ENCODE measurements around the gene C9orf50. TPM values are rescaled to one million over a fixed set of nuclear protein-coding genes. Genes with fewer than 3 reads are reported as not detected.

Gene C9orf50
- total RNA-seq, 4 donors from 2014 or later, result not detected

DNA sequence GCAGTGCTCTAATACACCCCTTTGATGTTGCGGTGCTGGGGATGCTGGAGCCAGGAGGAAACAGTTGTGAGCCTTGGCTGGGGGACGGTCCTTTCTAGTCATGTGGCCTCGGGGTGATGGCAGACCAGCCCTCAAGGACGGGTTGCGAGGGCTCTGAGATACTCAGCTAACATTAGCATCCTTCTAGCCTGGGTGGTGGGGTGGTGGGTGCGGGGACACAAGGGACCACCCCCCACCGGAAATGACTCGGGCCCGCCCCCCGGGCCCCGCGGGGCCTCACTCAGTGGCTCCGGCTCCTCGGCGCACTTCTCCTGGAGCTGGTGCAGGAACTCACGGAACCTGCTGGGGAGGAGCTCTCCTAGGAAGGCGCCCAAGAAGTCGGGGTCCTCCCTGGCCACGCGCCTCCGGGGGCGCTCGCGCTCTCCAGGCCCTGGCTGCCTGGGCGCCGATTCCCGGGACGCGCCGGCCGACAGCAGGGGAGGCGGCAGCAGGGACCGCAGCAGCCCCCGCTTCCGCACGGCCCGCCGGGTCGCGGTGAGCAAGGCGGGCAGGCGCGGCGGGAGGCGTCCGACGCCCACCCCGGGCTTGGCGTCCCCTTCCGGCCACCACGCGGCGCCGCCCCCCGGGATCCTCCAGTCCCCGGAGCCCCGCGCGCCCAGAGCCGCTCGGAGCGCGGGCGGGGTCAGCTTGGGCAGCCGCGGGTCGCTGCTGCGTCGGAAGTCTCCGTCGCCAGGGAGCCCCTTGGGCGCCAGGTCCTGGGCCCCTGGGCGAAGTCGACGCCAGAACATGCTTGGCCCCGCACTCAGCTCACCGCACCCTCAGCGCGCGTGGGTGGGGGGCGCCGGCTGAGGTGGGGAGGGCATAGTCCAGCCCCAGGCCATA, 873 bp downstream of the C9orf50 start:
- TF ChIP-seq, protein P1, sequence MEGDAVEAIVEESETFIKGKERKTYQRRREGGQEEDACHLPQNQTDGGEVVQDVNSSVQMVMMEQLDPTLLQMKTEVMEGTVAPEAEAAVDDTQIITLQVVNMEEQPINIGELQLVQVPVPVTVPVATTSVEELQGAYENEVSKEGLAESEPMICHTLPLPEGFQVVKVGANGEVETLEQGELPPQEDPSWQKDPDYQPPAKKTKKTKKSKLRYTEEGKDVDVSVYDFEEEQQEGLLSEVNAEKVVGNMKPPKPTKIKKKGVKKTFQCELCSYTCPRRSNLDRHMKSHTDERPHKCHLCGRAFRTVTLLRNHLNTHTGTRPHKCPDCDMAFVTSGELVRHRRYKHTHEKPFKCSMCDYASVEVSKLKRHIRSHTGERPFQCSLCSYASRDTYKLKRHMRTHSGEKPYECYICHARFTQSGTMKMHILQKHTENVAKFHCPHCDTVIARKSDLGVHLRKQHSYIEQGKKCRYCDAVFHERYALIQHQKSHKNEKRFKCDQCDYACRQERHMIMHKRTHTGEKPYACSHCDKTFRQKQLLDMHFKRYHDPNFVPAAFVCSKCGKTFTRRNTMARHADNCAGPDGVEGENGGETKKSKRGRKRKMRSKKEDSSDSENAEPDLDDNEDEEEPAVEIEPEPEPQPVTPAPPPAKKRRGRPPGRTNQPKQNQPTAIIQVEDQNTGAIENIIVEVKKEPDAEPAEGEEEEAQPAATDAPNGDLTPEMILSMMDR (IDR thresholded peaks at IDR 0.05; ENCODE audit: low read depth), result no peak

DNA sequence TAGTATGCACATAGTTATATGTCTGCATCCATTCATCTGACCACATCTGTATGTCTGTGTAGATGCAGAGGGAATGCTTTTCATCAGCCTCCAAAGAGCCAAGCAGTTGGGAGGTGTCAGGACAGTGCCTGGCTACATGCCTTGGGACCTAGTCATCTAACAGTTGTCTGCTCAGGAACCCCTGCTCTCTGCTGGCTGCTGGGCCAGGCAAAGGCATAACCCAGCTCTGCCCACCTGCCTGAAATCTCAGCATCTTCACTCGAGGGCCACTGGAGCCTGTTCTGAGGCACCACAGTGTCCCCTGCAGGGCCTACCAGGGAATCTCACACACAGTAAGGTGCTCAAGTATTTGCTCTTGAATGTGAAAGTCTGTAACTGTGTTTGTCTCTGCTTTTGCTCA, 3.7 kb downstream of the C9orf50 start:
- TF ChIP-seq, protein P1 (IDR thresholded peaks at IDR 0.05; ENCODE audit: low read depth), result no peak

DNA sequence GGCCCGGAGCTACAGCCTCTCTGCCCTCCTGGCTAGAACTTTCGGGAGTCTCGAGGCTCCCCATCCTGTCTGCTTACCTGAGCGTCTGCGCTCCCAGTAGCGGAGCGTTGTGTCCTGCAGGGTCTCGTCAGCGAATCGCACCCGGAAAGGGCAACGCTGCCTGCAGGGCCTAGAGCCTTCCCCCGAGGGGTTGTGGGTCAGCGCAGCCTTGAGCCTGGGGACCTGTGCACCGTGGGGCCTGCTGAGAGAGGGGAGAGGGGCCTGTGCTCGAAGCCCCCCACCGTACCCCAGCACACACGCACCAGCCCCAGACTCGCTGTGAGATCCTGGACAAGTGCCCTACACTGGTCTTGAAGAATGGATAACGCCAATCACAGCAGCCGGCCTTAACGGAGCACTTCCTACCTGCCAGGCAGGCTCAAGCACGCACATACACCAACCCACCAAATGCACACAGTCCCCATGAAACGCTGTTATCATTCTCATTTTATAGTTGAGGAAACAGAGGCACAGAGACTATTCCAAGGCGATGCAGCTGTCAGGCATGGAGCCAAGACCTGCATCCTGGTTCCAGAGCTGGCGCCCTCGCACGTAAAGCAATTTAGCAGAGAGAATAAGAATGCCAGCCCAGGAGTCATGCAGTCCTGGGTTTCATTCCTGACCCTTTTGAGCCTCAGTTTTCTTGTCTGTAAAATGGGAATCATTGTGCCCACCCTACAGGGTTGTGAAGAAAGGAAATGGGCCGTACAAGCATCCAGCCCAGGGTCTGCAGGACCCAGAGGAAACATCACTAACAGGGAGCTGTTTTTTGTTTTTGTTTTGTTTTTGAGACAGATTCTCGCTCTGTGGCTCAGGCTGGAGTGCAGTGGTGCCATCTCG, 5.3 kb downstream of the C9orf50 start:
- TF ChIP-seq, protein P1 (IDR thresholded peaks at IDR 0.05; ENCODE audit: low read depth), result no peak

DNA sequence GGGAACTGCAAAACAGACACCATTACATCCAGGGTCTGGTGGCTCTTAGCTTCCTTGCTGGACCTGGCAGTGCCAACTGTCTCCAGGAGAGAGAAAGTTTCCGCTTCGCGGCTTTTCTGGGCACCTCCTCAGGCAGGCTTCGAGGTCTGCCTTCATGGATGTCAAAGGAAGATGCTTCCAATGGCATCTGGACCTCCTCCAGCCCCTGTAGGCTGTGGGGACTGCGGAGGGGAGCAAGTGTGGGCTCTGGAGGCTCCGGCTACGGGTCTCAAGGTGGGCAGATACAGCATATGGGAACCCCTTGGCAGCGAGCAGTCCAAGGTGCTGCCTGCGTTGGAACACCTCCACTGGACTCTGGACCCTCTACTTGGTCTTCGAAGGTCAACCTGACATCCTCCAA, 6.0 kb downstream of the C9orf50 start:
- TF ChIP-seq, protein P1 (IDR thresholded peaks at IDR 0.05; ENCODE audit: low read depth), result no peak

DNA sequence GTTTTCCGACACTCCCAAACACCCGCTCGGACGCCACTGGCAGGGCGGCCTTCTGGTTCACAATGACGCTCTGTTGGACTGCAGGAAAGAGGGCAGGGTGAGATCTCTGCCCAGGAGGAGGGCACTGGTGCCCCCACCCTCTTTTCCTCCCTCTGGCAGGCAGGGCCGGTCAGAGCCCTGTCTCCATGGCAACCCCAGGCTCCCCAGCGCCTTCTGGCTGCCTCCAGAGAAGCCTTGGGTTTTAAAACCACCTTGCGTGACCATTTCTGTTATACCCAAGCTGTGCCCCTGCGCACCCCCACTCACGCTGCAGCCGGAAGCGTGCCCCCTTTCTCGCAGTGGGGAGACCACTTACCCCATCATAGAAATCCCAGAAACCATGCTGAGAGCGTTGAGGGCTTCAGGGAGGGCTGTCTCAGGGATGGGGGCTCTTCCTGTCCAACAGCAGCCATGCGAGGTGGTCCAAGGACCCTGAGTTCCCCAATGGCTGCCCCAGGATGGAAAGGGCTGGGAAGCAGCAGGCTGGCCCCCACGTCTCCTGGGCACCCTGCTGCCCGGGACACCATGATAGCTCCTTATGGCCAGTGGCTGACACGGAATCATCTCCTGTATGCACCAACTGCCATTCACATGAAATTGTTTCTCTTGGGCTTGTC, 7.3 kb downstream of the C9orf50 start:
- TF ChIP-seq, protein P1 (IDR thresholded peaks at IDR 0.05; ENCODE audit: low read depth), result no peak

DNA sequence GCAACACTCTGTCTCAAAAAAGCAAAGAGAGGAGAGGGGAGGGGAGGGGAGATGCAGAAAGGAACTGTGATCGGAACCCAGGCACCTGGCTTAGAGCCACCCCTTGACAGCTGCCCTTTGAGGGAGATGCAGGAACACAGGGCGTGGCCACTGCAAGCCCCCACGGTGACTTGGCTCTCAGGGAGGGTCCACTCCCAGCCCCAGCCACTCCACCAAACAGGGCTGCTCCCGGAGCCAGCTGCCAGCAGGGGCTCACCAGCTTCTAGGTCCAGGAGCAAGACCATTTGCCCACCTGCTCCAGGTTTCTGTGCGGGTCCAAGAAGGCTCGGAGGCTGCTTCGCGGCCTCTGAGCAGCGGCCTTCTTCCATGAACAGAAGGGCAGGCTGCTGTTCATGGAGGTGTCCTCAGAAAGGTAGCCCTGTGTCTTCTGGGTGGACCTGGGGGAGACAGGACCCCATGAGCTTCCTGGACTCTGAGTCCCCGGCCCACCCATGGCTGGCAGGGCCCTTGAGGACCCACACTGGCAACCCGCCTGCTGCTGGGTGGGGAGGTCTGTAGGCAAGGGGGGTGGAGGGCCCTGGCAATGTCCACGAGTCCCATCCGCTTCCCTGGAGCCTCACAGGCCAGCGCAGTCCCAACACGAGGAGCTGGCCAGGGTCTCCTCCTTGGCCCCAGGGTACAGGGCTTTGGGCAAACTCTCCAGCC, 7.9 kb downstream of the C9orf50 start:
- TF ChIP-seq, protein P1 (IDR thresholded peaks at IDR 0.05; ENCODE audit: low read depth), result no peak

Measured in subcutaneous adipose tissue (tissue), 4 donors.